Suprapubic skin (tissue), 3 donors: ENCODE measurements around the gene FAM53A.

Experiments
- CTCF ChIP-seq, 2 donors: fragments of 200-600 bp in 1 of 2; fragments of 450-650 bp in 1 of 2; sonication (generic) in 1 of 2; IDR thresholded peaks; one replicate each; pipeline ENCODE4 v1.5.1; 2016 to 2019; ENCODE audit warnings: antibody characterized with exemption in 2 of 2, mild to moderate bottlenecking in 1 of 2, moderate library complexity in 1 of 2
- POLR2A ChIP-seq, 2 donors: fragments of 450-650 bp; IDR thresholded peaks; one replicate each; pipeline ENCODE4 v1.6.1; 2017; ENCODE audit warnings: antibody characterized with exemption in 2 of 2, mild to moderate bottlenecking in 2 of 2, moderate library complexity in 2 of 2

- TF ChIP-seq CTCF (IDR thresholded peaks at IDR 0.05) = no peak
- no peak for TF ChIP-seq POLR2A (IDR thresholded peaks at IDR 0.05)
Observed at GRCh38 chr4:1622238-1622637, 61.9 kb downstream of the FAM53A start.
